Naive thymus-derived CD8-positive, alpha-beta T cell (primary cell): Measurements from ENCODE around the gene PKIB. TPM values are rescaled to one million over a fixed set of nuclear protein-coding genes. Genes with fewer than 3 reads are reported as not detected.

Experiments used
- ATAC-seq, 2 donors: fragments of 150-1000 bp; cut with Tn5 transposase in 1 of 2; sonication (Bioruptor Pico), chemical (Tn5 transposase) in 1 of 2; 1 replicate in 1 of 2; 2 replicates in 1 of 2; pipeline ENCODE4 v1.10.0; 2021; ENCODE audit warnings: mild to moderate bottlenecking in 2 of 2, moderate library complexity in 2 of 2
- POLR2A ChIA-PET: fragments of 350-600 bp; sonication (Branson Sonifier 250); formaldehyde crosslinking; loops from one replicate; lab custom pipeline; 2021; ENCODE audit warnings: antibody characterized with exemption; lab: Charles Lee
- DNase-seq, 10 donors: peaks; one replicate each; pipeline versions ENCODE4 v3.0.0 to v3.0.0-alpha.2; 2020 to 2022
- H3K27ac Mint-ChIP-seq, 10 donors: one replicate each; pipeline ENCODE4 v1.8.0; 2020 to 2022; ENCODE audit warnings: mild to moderate bottlenecking in 10 of 10, mixed read lengths in 10 of 10, moderate library complexity in 4 of 10, inconsistent platforms in 1 of 10
- H3K27me3 Mint-ChIP-seq, 5 donors: one replicate each; pipeline ENCODE4 v1.8.0; 2021 to 2022; ENCODE audit warnings: mixed read lengths in 5 of 5
- H3K36me3 Mint-ChIP-seq, 3 donors: one replicate each; pipeline ENCODE4 v1.8.0; 2020 to 2022; ENCODE audit warnings: mixed read lengths in 3 of 3, mild to moderate bottlenecking in 2 of 3, inconsistent platforms in 1 of 3
- H3K4me1 Mint-ChIP-seq, 4 donors: one replicate each; pipeline ENCODE4 v1.8.0; 2021 to 2022; ENCODE audit warnings: mixed read lengths in 4 of 4
- H3K4me3 Mint-ChIP-seq, 10 donors: one replicate each; pipeline ENCODE4 v1.8.0; 2020 to 2022; ENCODE audit warnings: mild to moderate bottlenecking in 10 of 10, mixed read lengths in 10 of 10, moderate library complexity in 6 of 10, inconsistent platforms in 1 of 10
- H3K9me3 Mint-ChIP-seq, 9 donors: one replicate each; pipeline ENCODE4 v1.8.0; 2020 to 2022; ENCODE audit warnings: mixed read lengths in 9 of 9, mild to moderate bottlenecking in 3 of 9, inconsistent platforms in 1 of 9, moderate library complexity in 1 of 9
- polyA plus RNA-seq, 3 donors: library from polyadenylated mRNA; unstranded; fragments of 300-500 nt; fragmentation: Illumina TruSeq; gene quantifications; one replicate each; pipeline ENCODE4 v1.2.3, GENCODE V29; 2021
- total RNA-seq, 8 experiments: library from RNA in 2 of 8; stranded (reverse) in 2 of 8; gene quantifications; one replicate each; pipeline ENCODE4 v1.2.3 and lab custom pipeline; 2021 to 2026

Gene PKIB
- total and polyA plus RNA-seq, 5 experiments from 2014 or later = 0.45 to 0.82 (median 0.75) TPM

DNA sequence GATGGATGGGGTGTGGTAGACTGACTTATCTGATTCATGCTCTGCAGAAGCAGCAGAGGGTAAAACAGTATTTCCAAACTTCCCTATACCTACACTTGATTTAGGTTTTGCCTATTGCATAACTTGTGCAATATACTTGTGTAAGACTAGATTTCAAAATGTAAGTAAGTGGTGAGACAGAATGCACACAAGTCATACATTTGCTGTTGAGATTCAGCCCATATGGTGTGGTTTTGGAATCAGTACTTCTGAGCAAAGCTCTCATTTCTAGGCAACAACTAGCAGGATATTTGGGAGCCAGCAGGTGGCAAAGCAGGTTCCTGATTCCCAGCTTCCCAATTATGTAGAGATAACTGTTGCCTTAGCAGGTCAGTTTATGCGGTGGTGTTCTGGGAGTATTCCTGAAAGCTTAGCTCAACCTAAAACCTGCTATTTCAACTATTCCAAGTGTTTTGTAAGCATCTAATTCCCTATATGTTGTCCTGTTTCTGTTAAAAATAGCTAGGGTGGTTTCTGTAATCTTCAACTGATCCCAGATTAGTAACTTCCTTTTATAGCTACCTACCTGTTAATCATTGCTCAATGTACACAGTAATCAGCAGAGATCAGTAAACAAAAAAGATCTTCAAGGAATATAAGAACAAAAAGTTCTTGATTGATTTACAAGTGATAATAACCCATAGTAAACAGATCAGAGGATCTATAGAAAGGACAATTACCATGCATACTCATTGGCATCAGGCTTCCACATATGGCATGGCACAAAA is 160.8 kb downstream of the PKIB start:
- Mint-ChIP-seq H3K9me3 (peaks cover 0 to 10% (median 2%) of the 10 kb centered on the region in 9 donors), H3K4me1 (no peaks in the 10 kb centered on the region), H3K36me3 (no peaks in the 10 kb centered on the region), H3K27ac (no peak overlapping the region), H3K4me3 (no peak overlapping the region), H3K27me3 (peaks cover 9 to 34% (median 17%) of the 10 kb centered on the region in 5 donors)
- POLR2A ChIA-PET = no interaction called here
- ATAC-seq (no peak), DNase-seq (no peak)

- no peak overlapping the region for H3K4me3 Mint-ChIP-seq
- H3K27ac Mint-ChIP-seq = no peak overlapping the region
- ATAC-seq (no peak), DNase-seq (no peak)
- no peaks in the 10 kb centered on the region for H3K36me3 Mint-ChIP-seq
- POLR2A ChIA-PET = no interaction called here
- peaks cover 7 to 29% (median 12%) of the 10 kb centered on the region in 5 donors for H3K27me3 Mint-ChIP-seq
- no peaks in the 10 kb centered on the region for H3K4me1 Mint-ChIP-seq
- peaks cover 0 to 12% (median 2%) of the 10 kb centered on the region in 9 donors for H3K9me3 Mint-ChIP-seq
Observed at GRCh38 chr6:122772724-122773415, 162.7 kb downstream of the PKIB start.

Other genes with a start within 250 kb of the PKIB start
- 10 to 100 TPM; 30.6 to 33.3 TPM for gene HSF2, start 210.8 kb upstream of the PKIB start, total RNA-seq
- 10 to 100 TPM; 17.9 to 32.6 (median 22.7) TPM for gene HSF2, start 210.8 kb upstream of the PKIB start, polyA plus RNA-seq
- gene SERINC1, start 138.6 kb upstream of the PKIB start, total RNA-seq = 100 to 1,000 TPM; 143 TPM
- 100 to 1,000 TPM in 2 of 3 donors, 10 to 100 TPM in 1; 94.8 to 102 (median 101) TPM for gene SERINC1, start 138.6 kb upstream of the PKIB start, polyA plus RNA-seq
- not detected for gene FABP7, start 169.3 kb downstream of the PKIB start, total RNA-seq
- not detected for gene FABP7, start 169.3 kb downstream of the PKIB start, polyA plus RNA-seq
- gene SMPDL3A, start 178.9 kb downstream of the PKIB start, total RNA-seq = under 1 TPM in 1 of 2 experiments, not detected in 1; 0.21 TPM
- gene SMPDL3A, start 178.9 kb downstream of the PKIB start, polyA plus RNA-seq = not detected